Smooth muscle cell (in vitro differentiated cells): ENCODE results near the gene NKTR. TPM values are rescaled to one million over a fixed set of nuclear protein-coding genes. Genes with fewer than 3 reads are reported as not detected.

Source experiments
- DNase-seq: peaks from one replicate; lab custom pipeline; 2025; ENCODE audit not compliant: unreplicated experiment; lab: John Stamatoyannopoulos, UW
- H2AFZ ChIP-seq: fragments of 200-600 bp; sonication (generic); 2 replicates; pipeline ENCODE4 v1.6.0; 2016; ENCODE audit warnings: antibody characterized with exemption, low read depth, mild to moderate bottlenecking
- H3F3A ChIP-seq: fragments of 200-600 bp; sonication (generic); 2 replicates; pipeline ENCODE4 v1.6.0; 2017; ENCODE audit warnings: antibody characterized with exemption, low read depth
- H3K27ac ChIP-seq: fragments of 200-600 bp; sonication (generic); 2 replicates; pipeline ENCODE4 v1.5.1; 2016; ENCODE audit warnings: low read depth, mild to moderate bottlenecking
- H3K27me3 ChIP-seq: fragments of 200-600 bp; sonication (generic); 2 replicates; pipeline ENCODE4 v1.6.1; 2016; ENCODE audit warnings: low read depth, mild to moderate bottlenecking
- H3K36me3 ChIP-seq: fragments of 200-600 bp; sonication (generic); 2 replicates; pipeline ENCODE4 v1.5.1; 2016; ENCODE audit warnings: low read depth
- H3K4me1 ChIP-seq: fragments of 200-600 bp; sonication (generic); 2 replicates; pipeline ENCODE4 v1.5.1; 2016; ENCODE audit warnings: low read depth
- H3K4me2 ChIP-seq: fragments of 200-600 bp; sonication (generic); 2 replicates; pipeline ENCODE4 v1.6.0; 2016; ENCODE audit warnings: mild to moderate bottlenecking
- H3K4me3 ChIP-seq: fragments of 200-600 bp; sonication (generic); 2 replicates; pipeline ENCODE4 v1.5.1; 2016; ENCODE audit warnings: mild to moderate bottlenecking
- H3K79me2 ChIP-seq: fragments of 200-600 bp; sonication (generic); 2 replicates; pipeline ENCODE4 v1.6.0; 2016; ENCODE audit warnings: low read depth, mild to moderate bottlenecking
- H3K9ac ChIP-seq: fragments of 200-600 bp; sonication (generic); 2 replicates; pipeline ENCODE4 v1.6.0; 2016; ENCODE audit warnings: low read depth
- H3K9me3 ChIP-seq: fragments of 200-600 bp; sonication (generic); replicated peaks from 2 replicates; pipeline ENCODE4 v1.5.1; 2016; ENCODE audit warnings: low read depth
- H4K20me1 ChIP-seq: fragments of 200-600 bp; sonication (generic); 2 replicates; pipeline ENCODE4 v1.6.0; 2016; ENCODE audit warnings: low read depth
- CTCF ChIP-seq: fragments of 200-600 bp; sonication (generic); IDR thresholded peaks from 2 replicates; pipeline ENCODE4 v1.5.1; 2017; ENCODE audit warnings: borderline replicate concordance, mild to moderate bottlenecking, antibody characterized with exemption; ENCODE audit not compliant: insufficient read depth, poor library complexity, severe bottlenecking
- whole genome bisulfite sequencing: methylation state at CpG from one replicate; pipeline ENCODE4 v1.1.7; 2016; ENCODE audit warnings: low lambda C conversion rate; 5-methylcytosine and 5-hydroxymethylcytosine counted together
- polyA plus RNA-seq: library from polyadenylated mRNA; unstranded; fragments of >200 nt; fragmentation: Nextera tagmentation; extraction: Ambion mirVana; gene quantifications from 2 replicates; pipeline ENCODE4 v1.2.1, GENCODE V29; 2016
- total RNA-seq: library from RNA; depleted of rRNA; stranded (reverse); fragments of >200 nt; gene quantifications from 2 replicates; pipeline ENCODE4 v1.2.3, GENCODE V29; 2014

NKTR gene
- total and polyA plus RNA-seq, 2 experiments from 2014 or later, result 37.1 to 91.3 TPM

- Histone ChIP-seq H3K9me3 (no peaks in the 10 kb centered on the region), H3K9ac (no peak overlapping the region), H3K4me3 (no peak overlapping the region), H3K79me2 (no peaks in the 10 kb centered on the region), H4K20me1 (no peaks in the 10 kb centered on the region), H3K36me3 (no peaks in the 10 kb centered on the region), H3K4me2 (no peak overlapping the region), H3K27me3 (no peaks in the 10 kb centered on the region), H3F3A (no peaks in the 10 kb centered on the region), H2AFZ (no peak overlapping the region), H3K27ac (no peak overlapping the region), H3K4me1 (no peaks in the 10 kb centered on the region)
- WGBS, result 98% methylated on average over 7 of the region's 7 CpGs
- no peak for DNase-seq
- no peak for TF ChIP-seq CTCF
Measured at GRCh38 chr3:42667096-42667522, 66.6 kb downstream of the NKTR start.

DNA sequence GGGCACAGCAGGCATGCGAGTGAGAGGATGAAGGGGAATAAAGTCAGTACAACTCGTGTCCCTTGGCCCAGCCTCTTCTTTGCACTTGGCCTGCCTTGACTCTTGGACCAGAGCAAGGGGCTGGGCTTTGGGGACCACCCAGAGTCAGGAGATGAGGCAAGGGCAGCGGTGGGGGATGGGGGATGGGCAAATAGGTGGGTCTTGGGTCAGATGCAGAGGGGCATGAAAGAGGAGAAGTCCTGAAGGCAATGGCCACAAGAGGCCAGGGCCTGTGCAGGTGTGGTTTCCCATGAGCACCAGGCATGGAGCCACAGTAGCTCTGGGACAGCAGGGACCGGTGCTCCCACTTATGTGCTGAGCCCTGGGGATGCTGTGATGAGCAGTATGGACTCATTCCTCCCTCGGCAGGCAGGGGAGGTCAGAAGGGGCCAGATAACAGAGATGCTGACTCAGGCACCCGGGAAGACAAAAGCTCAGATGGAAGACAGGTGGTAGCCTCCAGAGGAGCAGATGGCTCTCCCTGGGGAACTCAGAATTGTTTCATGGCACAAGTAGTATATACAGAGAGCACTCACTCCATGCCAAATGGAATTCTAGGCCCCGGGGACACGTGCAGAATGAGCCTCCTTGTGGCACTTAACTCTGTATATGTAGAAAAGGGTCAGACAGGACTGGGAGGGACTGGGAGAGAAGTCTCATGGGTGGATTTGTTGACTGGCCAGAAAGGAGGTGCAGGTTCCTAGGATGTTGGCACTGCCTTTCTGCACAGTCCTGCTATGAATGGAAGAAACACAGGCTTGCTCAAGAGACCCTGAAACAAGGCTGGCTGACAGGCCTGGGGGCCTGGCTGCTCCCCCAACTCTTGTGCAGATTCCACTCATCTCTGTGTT is 67.3 kb downstream of the NKTR start:
- Histone ChIP-seq H3K27me3 (no peaks in the 10 kb centered on the region), H3K79me2 (no peaks in the 10 kb centered on the region), H3K9ac (no peak overlapping the region), H3K27ac (no peak overlapping the region), H3F3A (no peaks in the 10 kb centered on the region), H3K4me2 (no peak overlapping the region), H3K4me3 (no peak overlapping the region), H3K36me3 (no peaks in the 10 kb centered on the region), H2AFZ (no peak overlapping the region), H3K9me3 (no peaks in the 10 kb centered on the region), H3K4me1 (no peaks in the 10 kb centered on the region), H4K20me1 (no peaks in the 10 kb centered on the region)
- no peak for TF ChIP-seq CTCF
- no peak for DNase-seq
- WGBS, result 81% methylated on average over 8 of the region's 8 CpGs

DNA sequence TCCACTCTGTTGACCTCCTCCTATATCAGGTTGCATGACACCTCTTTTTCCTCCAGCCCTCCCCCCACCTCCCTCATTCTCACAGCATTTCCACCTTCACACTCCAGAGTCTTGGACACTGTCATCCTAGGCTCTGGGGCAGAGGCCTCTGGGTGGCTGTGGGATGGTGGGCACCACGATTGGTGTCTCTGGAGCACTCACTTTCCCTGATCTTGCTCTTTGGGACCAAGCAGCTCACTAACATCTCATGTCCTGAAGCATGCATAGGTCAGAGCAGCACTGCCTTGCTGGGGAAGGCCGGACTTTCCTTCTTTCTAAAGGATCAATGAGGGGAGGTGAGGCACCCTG is 67.9 kb downstream of the NKTR start:
- H3K36me3 ChIP-seq, result no peaks in the 10 kb centered on the region
- no peaks in the 10 kb centered on the region for H3K9me3 ChIP-seq
- no peaks in the 10 kb centered on the region for H3F3A ChIP-seq
- no peak for TF ChIP-seq CTCF
- H3K4me3 ChIP-seq, result no peak overlapping the region
- WGBS, result 94% methylated on average over 2 of the region's 2 CpGs
- no peak overlapping the region for H3K27ac ChIP-seq
- no peak for DNase-seq
- H3K27me3 ChIP-seq, result no peaks in the 10 kb centered on the region
- H2AFZ ChIP-seq, result no peak overlapping the region
- no peaks in the 10 kb centered on the region for H3K79me2 ChIP-seq
- H4K20me1 ChIP-seq, result no peaks in the 10 kb centered on the region
- H3K4me2 ChIP-seq, result no peak overlapping the region
- H3K9ac ChIP-seq, result no peak overlapping the region
- no peaks in the 10 kb centered on the region for H3K4me1 ChIP-seq

GRCh38 chr3:42668793-42669217 is 68.3 kb downstream of the NKTR start:
- no peak for DNase-seq
- Histone ChIP-seq H3K9me3 (no peaks in the 10 kb centered on the region), H3K79me2 (no peaks in the 10 kb centered on the region), H3K36me3 (no peaks in the 10 kb centered on the region), H3K4me3 (no peak overlapping the region), H3K27ac (no peak overlapping the region), H3F3A (no peaks in the 10 kb centered on the region), H3K9ac (no peak overlapping the region), H3K4me2 (no peak overlapping the region), H3K4me1 (no peaks in the 10 kb centered on the region), H2AFZ (no peak overlapping the region), H3K27me3 (no peaks in the 10 kb centered on the region), H4K20me1 (no peaks in the 10 kb centered on the region)
- no peak for TF ChIP-seq CTCF
- 90% methylated on average over 4 of the region's 4 CpGs for WGBS
